Measurements from ENCODE around the gene TBX4. TPM values are rescaled to one million over a fixed set of nuclear protein-coding genes. Genes with fewer than 3 reads are reported as not detected.

Gene TBX4
- total and polyA plus RNA-seq, 2 of the 13 experiments (the other 11 are each of a cell fraction or from before 2014, with no cell fraction given), result 0.11 to 1.1 TPM

DNA sequence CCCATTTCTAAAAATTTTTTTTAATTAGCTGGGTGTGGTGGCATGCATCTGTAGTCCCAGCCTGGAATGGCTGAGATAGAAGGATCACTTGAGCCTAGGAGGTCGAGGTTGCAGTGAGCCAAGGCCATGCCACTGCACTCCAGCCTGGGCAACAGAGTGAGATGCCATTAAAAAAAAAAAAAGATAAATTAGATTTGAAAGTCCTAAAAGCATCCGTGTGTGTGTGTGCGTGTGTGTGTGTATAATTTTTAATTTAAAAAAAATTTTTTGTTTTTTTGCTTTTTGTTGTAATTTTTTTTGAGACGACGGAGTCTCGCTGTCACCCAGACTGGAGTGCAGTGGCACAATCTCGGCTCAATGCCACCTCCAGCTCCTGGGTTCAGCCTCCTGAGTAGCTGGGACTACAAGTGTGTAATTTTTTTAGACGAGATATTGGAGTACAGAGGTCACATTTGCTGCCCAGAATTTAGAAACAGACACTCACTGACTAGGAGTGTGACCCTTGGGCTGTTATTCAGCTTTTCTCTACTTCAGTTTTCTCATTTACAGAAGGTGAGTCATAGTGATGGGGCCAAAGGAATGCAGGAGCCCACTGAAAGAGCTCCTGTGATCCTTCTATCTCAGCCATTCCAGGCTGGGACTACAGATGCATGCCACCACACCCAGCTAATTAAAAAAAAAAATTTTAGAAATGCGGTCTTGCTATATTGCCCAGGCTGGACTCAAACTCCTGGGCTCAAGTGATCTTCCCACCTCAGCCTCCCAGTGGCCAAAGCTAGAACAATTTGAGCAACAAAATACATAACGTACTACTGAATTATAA lies 25.5 kb upstream of the TBX4 start (continued):
- TF ChIP-seq, protein P1, sequence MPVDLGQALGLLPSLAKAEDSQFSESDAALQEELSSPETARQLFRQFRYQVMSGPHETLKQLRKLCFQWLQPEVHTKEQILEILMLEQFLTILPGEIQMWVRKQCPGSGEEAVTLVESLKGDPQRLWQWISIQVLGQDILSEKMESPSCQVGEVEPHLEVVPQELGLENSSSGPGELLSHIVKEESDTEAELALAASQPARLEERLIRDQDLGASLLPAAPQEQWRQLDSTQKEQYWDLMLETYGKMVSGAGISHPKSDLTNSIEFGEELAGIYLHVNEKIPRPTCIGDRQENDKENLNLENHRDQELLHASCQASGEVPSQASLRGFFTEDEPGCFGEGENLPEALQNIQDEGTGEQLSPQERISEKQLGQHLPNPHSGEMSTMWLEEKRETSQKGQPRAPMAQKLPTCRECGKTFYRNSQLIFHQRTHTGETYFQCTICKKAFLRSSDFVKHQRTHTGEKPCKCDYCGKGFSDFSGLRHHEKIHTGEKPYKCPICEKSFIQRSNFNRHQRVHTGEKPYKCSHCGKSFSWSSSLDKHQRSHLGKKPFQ (CRISPR knock-in tag; IDR thresholded peaks at IDR 0.05; ENCODE audit: insufficient replicate concordance), result peak; percentile 22
- TF ChIP-seq TBP (CRISPR knock-in tag; IDR thresholded peaks at IDR 0.05) (no peak), ZNF460 (CRISPR knock-in tag; IDR thresholded peaks at IDR 0.05; ENCODE audit: borderline replicate concordance) (no peak), TRIM24 (CRISPR knock-in tag; IDR thresholded peaks at IDR 0.05) (no peak), HMG20A (CRISPR knock-in tag; IDR thresholded peaks at IDR 0.05; ENCODE audit: borderline replicate concordance) (peak; percentile 74; the same call in 1 of the 2 replicates), NR3C1 (CRISPR knock-in tag; IDR thresholded peaks at IDR 0.05) (no peak), ZBTB8A (CRISPR knock-in tag; IDR thresholded peaks at IDR 0.05; ENCODE audit: borderline replicate concordance, low read depth) (no peak), RFX3 (CRISPR knock-in tag; IDR thresholded peaks at IDR 0.05) (no peak), MAF1 (CRISPR knock-in tag; IDR thresholded peaks at IDR 0.05; ENCODE audit: borderline replicate concordance) (no peak), CBX5 (CRISPR knock-in tag; IDR thresholded peaks at IDR 0.05; ENCODE audit: borderline replicate concordance) (peak; percentile 18; the same call in 1 of the 2 replicates), PAF1 (CRISPR knock-in tag; IDR thresholded peaks at IDR 0.05) (no peak)
- TF ChIP-seq, protein P2, sequence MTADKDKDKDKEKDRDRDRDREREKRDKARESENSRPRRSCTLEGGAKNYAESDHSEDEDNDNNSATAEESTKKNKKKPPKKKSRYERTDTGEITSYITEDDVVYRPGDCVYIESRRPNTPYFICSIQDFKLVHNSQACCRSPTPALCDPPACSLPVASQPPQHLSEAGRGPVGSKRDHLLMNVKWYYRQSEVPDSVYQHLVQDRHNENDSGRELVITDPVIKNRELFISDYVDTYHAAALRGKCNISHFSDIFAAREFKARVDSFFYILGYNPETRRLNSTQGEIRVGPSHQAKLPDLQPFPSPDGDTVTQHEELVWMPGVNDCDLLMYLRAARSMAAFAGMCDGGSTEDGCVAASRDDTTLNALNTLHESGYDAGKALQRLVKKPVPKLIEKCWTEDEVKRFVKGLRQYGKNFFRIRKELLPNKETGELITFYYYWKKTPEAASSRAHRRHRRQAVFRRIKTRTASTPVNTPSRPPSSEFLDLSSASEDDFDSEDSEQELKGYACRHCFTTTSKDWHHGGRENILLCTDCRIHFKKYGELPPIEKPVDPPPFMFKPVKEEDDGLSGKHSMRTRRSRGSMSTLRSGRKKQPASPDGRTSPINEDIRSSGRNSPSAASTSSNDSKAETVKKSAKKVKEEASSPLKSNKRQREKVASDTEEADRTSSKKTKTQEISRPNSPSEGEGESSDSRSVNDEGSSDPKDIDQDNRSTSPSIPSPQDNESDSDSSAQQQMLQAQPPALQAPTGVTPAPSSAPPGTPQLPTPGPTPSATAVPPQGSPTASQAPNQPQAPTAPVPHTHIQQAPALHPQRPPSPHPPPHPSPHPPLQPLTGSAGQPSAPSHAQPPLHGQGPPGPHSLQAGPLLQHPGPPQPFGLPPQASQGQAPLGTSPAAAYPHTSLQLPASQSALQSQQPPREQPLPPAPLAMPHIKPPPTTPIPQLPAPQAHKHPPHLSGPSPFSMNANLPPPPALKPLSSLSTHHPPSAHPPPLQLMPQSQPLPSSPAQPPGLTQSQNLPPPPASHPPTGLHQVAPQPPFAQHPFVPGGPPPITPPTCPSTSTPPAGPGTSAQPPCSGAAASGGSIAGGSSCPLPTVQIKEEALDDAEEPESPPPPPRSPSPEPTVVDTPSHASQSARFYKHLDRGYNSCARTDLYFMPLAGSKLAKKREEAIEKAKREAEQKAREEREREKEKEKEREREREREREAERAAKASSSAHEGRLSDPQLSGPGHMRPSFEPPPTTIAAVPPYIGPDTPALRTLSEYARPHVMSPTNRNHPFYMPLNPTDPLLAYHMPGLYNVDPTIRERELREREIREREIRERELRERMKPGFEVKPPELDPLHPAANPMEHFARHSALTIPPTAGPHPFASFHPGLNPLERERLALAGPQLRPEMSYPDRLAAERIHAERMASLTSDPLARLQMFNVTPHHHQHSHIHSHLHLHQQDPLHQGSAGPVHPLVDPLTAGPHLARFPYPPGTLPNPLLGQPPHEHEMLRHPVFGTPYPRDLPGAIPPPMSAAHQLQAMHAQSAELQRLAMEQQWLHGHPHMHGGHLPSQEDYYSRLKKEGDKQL (CRISPR knock-in tag; IDR thresholded peaks at IDR 0.05; ENCODE audit: low read depth), result 0 out of 2 replicates have a peak, but pooled peaks have one; percentile 48
- TF ChIP-seq, protein P3, sequence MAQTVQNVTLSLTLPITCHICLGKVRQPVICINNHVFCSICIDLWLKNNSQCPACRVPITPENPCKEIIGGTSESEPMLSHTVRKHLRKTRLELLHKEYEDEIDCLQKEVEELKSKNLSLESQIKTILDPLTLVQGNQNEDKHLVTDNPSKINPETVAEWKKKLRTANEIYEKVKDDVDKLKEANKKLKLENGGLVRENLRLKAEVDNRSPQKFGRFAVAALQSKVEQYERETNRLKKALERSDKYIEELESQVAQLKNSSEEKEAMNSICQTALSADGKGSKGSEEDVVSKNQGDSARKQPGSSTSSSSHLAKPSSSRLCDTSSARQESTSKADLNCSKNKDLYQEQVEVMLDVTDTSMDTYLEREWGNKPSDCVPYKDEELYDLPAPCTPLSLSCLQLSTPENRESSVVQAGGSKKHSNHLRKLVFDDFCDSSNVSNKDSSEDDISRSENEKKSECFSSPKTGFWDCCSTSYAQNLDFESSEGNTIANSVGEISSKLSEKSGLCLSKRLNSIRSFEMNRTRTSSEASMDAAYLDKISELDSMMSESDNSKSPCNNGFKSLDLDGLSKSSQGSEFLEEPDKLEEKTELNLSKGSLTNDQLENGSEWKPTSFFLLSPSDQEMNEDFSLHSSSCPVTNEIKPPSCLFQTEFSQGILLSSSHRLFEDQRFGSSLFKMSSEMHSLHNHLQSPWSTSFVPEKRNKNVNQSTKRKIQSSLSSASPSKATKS (CRISPR knock-in tag; IDR thresholded peaks at IDR 0.05), result no peak
- TF ChIP-seq, protein P4, sequence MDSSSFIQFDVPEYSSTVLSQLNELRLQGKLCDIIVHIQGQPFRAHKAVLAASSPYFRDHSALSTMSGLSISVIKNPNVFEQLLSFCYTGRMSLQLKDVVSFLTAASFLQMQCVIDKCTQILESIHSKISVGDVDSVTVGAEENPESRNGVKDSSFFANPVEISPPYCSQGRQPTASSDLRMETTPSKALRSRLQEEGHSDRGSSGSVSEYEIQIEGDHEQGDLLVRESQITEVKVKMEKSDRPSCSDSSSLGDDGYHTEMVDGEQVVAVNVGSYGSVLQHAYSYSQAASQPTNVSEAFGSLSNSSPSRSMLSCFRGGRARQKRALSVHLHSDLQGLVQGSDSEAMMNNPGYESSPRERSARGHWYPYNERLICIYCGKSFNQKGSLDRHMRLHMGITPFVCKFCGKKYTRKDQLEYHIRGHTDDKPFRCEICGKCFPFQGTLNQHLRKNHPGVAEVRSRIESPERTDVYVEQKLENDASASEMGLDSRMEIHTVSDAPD (CRISPR knock-in tag; IDR thresholded peaks at IDR 0.05), result no peak
- TF ChIP-seq, protein P5, sequence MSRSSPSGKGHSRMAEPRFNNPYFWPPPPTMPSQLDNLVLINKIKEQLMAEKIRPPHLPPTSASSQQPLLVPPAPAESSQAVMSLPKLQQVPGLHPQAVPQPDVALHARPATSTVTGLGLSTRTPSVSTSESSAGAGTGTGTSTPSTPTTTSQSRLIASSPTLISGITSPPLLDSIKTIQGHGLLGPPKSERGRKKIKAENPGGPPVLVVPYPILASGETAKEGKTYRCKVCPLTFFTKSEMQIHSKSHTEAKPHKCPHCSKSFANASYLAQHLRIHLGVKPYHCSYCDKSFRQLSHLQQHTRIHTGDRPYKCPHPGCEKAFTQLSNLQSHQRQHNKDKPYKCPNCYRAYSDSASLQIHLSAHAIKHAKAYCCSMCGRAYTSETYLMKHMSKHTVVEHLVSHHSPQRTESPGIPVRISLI (CRISPR knock-in tag; IDR thresholded peaks at IDR 0.05; ENCODE audit: borderline replicate concordance), result peak; percentile 69

Measured in HepG2 (cell line).